Measurements from ENCODE around the gene SOX18. TPM values are rescaled to one million over a fixed set of nuclear protein-coding genes. Genes with fewer than 3 reads are reported as not detected.

Gene SOX18
- total and polyA plus RNA-seq, 2 of the 13 experiments (the other 11 are each of a cell fraction or from before 2014, with no cell fraction given), result 1.6 to 1.9 TPM

DNA sequence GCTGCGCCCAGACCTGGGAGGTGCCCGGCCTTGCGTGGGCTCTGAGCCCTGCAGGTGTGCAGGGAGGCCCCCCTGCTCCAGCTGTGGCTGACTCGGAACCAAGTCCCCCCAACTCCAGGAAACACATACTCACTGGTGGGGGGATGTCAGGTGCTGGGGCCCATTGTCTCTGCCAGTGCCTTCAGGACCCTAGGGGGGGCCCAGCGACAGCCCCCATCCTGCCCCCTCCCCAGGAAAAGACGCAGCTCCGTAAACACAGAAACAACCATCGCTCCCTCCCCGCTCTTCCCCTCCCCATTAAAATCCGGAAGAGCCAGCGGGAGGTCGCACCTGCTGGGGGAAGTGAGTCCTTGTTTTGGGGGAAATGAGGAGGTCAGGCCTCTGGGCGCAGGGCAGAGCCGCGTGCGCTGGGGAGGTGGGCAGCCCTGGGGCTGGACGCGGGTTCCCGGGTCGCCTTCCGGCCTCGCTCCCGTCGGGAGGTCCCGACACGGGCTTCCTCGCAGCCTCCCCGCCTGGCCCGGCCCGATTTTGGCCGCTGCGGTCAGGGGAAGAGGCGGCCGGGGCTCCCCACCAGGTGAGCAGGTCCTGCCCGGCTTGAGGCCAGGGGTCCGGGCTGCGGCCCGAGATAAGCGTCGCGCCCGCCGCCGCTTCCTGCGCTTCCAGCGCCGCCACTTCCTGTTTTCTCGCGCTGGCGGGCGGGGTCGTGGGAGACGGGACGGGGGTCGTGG is 7.2 kb downstream of the SOX18 start (continued):
- TF ChIP-seq, protein P1, sequence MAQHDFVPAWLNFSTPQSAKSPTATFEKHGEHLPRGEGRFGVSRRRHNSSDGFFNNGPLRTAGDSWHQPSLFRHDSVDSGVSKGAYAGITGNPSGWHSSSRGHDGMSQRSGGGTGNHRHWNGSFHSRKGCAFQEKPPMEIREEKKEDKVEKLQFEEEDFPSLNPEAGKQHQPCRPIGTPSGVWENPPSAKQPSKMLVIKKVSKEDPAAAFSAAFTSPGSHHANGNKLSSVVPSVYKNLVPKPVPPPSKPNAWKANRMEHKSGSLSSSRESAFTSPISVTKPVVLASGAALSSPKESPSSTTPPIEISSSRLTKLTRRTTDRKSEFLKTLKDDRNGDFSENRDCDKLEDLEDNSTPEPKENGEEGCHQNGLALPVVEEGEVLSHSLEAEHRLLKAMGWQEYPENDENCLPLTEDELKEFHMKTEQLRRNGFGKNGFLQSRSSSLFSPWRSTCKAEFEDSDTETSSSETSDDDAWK (CRISPR knock-in tag; IDR thresholded peaks at IDR 0.05), result no peak
- peak; percentile 87 for TF ChIP-seq ZNF83 (CRISPR knock-in tag; IDR thresholded peaks at IDR 0.05; ENCODE audit: borderline replicate concordance)
- no peak for TF ChIP-seq MBNL3 (CRISPR knock-in tag; conservative IDR thresholded peaks at IDR 0.05)
- peak; percentile 64 for TF ChIP-seq SPEN (CRISPR knock-in tag; IDR thresholded peaks at IDR 0.05; ENCODE audit: low read depth)
- TF ChIP-seq, protein P2, sequence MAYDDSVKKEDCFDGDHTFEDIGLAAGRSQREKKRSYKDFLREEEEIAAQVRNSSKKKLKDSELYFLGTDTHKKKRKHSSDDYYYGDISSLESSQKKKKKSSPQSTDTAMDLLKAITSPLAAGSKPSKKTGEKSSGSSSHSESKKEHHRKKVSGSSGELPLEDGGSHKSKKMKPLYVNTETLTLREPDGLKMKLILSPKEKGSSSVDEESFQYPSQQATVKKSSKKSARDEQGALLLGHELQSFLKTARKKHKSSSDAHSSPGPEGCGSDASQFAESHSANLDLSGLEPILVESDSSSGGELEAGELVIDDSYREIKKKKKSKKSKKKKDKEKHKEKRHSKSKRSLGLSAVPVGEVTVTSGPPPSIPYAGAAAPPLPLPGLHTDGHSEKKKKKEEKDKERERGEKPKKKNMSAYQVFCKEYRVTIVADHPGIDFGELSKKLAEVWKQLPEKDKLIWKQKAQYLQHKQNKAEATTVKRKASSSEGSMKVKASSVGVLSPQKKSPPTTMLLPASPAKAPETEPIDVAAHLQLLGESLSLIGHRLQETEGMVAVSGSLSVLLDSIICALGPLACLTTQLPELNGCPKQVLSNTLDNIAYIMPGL (CRISPR knock-in tag; IDR thresholded peaks at IDR 0.05; ENCODE audit: borderline replicate concordance in 1 of 2, low read depth in 1 of 2), result peak; percentile 60 to 87
- TF ChIP-seq, protein P3, sequence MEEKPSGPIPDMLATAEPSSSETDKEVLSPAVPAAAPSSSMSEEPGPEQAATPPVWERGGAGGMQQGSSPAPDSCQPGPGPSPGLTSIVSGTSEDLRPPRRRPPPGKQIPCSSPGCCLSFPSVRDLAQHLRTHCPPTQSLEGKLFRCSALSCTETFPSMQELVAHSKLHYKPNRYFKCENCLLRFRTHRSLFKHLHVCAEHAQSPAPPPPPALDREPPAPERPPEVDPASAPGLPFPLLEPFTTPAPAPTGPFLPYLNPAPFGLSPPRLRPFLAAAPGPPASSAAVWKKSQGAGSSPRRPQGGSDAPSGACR (CRISPR knock-in tag; IDR thresholded peaks at IDR 0.05), result peak; percentile 71; the same call in 1 of the 2 replicates
- TF ChIP-seq, protein P4, sequence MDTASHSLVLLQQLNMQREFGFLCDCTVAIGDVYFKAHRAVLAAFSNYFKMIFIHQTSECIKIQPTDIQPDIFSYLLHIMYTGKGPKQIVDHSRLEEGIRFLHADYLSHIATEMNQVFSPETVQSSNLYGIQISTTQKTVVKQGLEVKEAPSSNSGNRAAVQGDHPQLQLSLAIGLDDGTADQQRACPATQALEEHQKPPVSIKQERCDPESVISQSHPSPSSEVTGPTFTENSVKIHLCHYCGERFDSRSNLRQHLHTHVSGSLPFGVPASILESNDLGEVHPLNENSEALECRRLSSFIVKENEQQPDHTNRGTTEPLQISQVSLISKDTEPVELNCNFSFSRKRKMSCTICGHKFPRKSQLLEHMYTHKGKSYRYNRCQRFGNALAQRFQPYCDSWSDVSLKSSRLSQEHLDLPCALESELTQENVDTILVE (CRISPR knock-in tag; IDR thresholded peaks at IDR 0.05), result no peak; the same call in 1 of the 2 replicates
- peak; percentile 79 for TF ChIP-seq U2AF1 (optimal IDR thresholded peaks at IDR 0.05; ENCODE audit: low read depth, low read length)
- 0 out of 2 replicates have a peak, but pooled peaks have one; percentile 27 for TF ChIP-seq MTF1 (CRISPR knock-in tag; IDR thresholded peaks at IDR 0.05)
- TF ChIP-seq, protein P5, sequence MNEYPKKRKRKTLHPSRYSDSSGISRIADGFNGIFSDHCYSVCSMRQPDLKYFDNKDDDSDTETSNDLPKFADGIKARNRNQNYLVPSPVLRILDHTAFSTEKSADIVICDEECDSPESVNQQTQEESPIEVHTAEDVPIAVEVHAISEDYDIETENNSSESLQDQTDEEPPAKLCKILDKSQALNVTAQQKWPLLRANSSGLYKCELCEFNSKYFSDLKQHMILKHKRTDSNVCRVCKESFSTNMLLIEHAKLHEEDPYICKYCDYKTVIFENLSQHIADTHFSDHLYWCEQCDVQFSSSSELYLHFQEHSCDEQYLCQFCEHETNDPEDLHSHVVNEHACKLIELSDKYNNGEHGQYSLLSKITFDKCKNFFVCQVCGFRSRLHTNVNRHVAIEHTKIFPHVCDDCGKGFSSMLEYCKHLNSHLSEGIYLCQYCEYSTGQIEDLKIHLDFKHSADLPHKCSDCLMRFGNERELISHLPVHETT (CRISPR knock-in tag; conservative IDR thresholded peaks at IDR 0.05), result peak; percentile 79
- TF ChIP-seq ZNF441 (CRISPR knock-in tag; IDR thresholded peaks at IDR 0.05; ENCODE audit: borderline replicate concordance), result no peak
- TF ChIP-seq GABPB1 (CRISPR knock-in tag; IDR thresholded peaks at IDR 0.05), result peak; percentile 88
- TF ChIP-seq, protein P6, sequence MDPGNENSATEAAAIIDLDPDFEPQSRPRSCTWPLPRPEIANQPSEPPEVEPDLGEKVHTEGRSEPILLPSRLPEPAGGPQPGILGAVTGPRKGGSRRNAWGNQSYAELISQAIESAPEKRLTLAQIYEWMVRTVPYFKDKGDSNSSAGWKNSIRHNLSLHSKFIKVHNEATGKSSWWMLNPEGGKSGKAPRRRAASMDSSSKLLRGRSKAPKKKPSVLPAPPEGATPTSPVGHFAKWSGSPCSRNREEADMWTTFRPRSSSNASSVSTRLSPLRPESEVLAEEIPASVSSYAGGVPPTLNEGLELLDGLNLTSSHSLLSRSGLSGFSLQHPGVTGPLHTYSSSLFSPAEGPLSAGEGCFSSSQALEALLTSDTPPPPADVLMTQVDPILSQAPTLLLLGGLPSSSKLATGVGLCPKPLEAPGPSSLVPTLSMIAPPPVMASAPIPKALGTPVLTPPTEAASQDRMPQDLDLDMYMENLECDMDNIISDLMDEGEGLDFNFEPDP (CRISPR knock-in tag; conservative IDR thresholded peaks at IDR 0.05), result no peak
- peak; percentile 81 for TF ChIP-seq KAT8 (CRISPR knock-in tag; IDR thresholded peaks at IDR 0.05)
- no peak for TF ChIP-seq LCORL (IDR thresholded peaks at IDR 0.05)
- peak; percentile 73; the same call in 1 of the 2 replicates for TF ChIP-seq LCORL (CRISPR knock-in tag; IDR thresholded peaks at IDR 0.05)
- TF ChIP-seq, protein P7, sequence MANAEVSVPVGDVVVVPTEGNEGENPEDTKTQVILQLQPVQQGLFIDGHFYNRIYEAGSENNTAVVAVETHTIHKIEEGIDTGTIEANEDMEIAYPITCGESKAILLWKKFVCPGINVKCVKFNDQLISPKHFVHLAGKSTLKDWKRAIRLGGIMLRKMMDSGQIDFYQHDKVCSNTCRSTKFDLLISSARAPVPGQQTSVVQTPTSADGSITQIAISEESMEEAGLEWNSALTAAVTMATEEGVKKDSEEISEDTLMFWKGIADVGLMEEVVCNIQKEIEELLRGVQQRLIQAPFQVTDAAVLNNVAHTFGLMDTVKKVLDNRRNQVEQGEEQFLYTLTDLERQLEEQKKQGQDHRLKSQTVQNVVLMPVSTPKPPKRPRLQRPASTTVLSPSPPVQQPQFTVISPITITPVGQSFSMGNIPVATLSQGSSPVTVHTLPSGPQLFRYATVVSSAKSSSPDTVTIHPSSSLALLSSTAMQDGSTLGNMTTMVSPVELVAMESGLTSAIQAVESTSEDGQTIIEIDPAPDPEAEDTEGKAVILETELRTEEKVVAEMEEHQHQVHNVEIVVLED (CRISPR knock-in tag; IDR thresholded peaks at IDR 0.05; ENCODE audit: borderline replicate concordance), result peak; percentile 63; the same call in 1 of the 2 replicates

Measured in HepG2 (cell line).